ENCODE measurements around the gene MYO1C. TPM values are rescaled to one million over a fixed set of nuclear protein-coding genes. Genes with fewer than 3 reads are reported as not detected.
"Not testable (repeated sequence)": the region's sequence is repeated elsewhere in the genome, so short reads cannot be mapped to it uniquely, and the experiment has no call there.

MYO1C gene
- total RNA-seq, 1 donor from 2014 or later: 9.0 TPM

- DNase-seq (ENCODE audit: low spot score in 2 of 2) (peak in 1 of 2 donors; percentile 77), FAIRE-seq (no peak)
Observed at GRCh38 chr17:1469231-1469852, 23.1 kb downstream of the MYO1C start.

DNA sequence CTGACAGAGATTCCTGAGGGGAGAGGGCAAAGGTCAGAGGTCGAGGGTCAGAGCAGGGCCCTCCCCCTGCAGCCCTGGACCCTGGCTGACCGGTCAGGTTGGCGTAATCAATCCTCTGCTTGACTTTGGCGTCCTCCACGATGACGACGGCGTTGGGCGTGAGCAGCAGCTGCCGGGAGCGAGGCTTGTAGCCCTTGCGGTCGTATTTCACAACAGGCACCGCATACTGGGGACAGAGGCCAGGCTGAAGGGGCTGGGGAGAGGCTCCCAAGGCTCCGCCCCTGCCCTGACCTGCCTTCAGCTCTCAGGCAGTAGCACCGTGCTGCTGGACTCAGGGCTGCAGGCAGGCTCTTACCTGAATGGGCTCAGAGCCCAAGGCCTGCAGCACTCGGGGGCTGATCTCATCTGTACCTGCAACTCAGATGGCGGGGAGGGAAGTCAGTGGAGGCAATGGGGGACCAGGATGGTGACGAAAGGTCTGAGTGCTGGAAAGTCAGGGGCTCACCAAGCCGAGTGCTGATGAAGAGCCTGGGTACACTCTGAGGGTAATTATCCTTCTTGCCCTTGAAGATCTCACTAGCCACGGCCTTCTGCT, 24.5 kb downstream of the MYO1C start:
- DNase-seq (ENCODE audit: low spot score in 2 of 2): no peak
- FAIRE-seq: no peak

GRCh38 chr17:1467258-1467657, 25.2 kb downstream of the MYO1C start:
- FAIRE-seq (no peak), DNase-seq (ENCODE audit: low spot score in 2 of 2) (no peak)

GRCh38 chr17:1464186-1464585, 28.3 kb downstream of the MYO1C start:
- DNase-seq (ENCODE audit: low spot score in 2 of 2) (no peak), FAIRE-seq (no peak)

DNA sequence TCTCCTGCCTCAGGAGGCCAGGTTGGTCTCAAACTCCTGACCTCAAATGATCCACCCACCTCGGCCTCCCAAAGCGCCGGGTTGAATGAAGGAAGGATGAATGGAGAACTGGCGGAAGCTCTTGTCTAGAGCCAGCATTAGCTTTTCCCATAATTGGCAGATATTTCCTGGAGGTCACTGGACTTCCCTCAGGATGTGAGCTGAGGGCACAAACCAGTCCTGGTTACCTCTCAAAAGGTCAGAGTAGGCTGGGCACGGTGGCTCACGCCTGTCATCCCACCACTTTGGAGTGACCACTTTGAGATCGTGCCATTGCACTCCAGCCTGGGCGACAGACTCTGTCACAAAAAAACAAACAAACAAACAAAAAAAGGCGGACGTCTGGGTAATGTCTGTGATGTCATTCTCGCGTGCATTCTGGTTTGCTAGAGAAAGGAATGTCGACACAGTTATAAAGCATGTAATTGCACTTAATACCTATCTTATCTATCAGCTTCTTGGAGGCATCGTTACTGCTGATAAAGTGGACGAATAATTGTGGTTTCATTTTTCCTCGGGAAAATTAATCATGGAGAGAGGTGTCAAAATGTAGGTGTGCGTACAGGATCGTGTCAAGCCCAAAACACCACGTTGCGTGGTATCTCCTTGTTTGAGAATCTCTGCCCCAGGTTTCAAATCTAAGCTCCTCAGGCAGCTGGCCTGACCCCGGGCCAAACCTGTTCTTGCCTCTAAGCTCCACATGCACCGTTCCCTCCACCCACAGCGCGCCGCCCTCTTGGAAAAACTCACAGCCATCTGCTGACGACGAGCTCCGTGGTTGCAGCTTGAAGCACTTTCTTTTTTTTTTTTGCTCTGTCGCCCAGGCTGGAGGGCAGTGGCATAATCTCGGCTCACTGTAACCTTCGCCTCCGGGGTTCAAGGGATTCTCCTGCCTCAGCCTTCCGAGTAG, 30.0 kb downstream of the MYO1C start:
- FAIRE-seq: no peak

DNA sequence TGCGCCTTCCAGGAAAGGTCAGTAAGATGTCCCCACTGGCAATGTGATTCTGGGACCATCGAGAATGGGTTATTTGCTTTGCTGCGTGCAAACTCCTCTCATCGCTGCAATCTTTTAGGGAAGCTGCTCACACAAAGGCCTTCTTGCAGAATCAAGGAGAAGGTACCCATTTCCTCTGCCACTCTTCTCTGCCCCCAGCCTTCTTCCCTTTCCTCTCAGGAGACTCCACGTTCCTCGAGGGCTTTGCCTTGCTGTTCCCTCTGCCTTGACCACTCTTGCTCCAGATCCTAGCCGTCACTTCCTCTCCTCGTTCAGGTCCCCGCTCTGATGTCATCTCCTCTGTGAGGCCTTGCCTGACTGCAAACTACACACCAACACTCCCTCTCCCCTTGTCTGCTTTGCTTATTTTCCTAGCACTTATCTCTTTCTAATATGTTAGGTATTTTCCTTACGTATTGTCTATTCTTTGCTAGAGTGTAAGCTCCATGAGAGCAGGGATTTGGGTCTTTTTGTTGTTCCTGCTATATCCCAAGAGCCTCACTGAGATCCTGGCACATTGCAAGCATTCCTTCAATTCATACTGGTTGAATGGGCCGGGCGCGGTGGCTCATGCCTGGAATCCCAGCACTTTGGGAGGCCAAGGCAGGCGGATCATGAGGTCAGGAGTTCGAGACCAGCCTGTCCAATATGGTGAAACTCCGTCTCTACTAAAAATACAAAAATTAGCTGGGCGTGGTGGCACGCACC, 31.1 kb downstream of the MYO1C start:
- DNase-seq (ENCODE audit: low spot score in 2 of 2) (no peak), FAIRE-seq (no peak)

More for the DNA sequence above, 30.0 kb downstream of the MYO1C start:
- DNase-seq (ENCODE audit: low spot score in 2 of 2): no peak

- no peak for DNase-seq (ENCODE audit: low spot score in 2 of 2)
Observed at GRCh38 chr17:1460233-1460632, 32.3 kb downstream of the MYO1C start.

GRCh38 chr17:1455797-1456599, 36.5 kb downstream of the MYO1C start, which contains the start of gene CRK:
Gene CRK, minus strand, starts transcription at chr17:1456232. Its CDS starts 115 bp downstream, at chr17:1456117.
- DNase-seq (ENCODE audit: low spot score in 2 of 2): peak; percentile 99
- no peak for FAIRE-seq

More at GRCh38 chr17:1460233-1460632, 32.3 kb downstream of the MYO1C start:
- FAIRE-seq: no peak

- DNase-seq (ENCODE audit: low spot score in 2 of 2): peak in 1 of 2 donors; percentile 55
- no peak for FAIRE-seq
Observed at GRCh38 chr17:1455291-1455796, 37.1 kb downstream of the MYO1C start.

- FAIRE-seq: no peak
Observed at GRCh38 chr17:1454541-1454940, 37.9 kb downstream of the MYO1C start.

GRCh38 chr17:1453694-1454093, 38.8 kb downstream of the MYO1C start:
- FAIRE-seq: not testable (repeated sequence)

More at GRCh38 chr17:1454541-1454940, 37.9 kb downstream of the MYO1C start:
- no peak for DNase-seq (ENCODE audit: low spot score in 2 of 2)

GRCh38 chr17:1452836-1453235, 39.6 kb downstream of the MYO1C start:
- no peak for DNase-seq (ENCODE audit: low spot score in 2 of 2)
- FAIRE-seq: no peak

More at GRCh38 chr17:1453694-1454093, 38.8 kb downstream of the MYO1C start:
- not testable (repeated sequence) for DNase-seq (ENCODE audit: low spot score in 2 of 2)

GRCh38 chr17:1450261-1450660, 42.2 kb downstream of the MYO1C start:
- FAIRE-seq; DNase-seq (ENCODE audit: low spot score in 2 of 2): not testable (repeated sequence)

- no peak for FAIRE-seq
- DNase-seq (ENCODE audit: low spot score in 2 of 2): no peak
Observed at GRCh38 chr17:1449412-1449967, 43.0 kb downstream of the MYO1C start.

DNA sequence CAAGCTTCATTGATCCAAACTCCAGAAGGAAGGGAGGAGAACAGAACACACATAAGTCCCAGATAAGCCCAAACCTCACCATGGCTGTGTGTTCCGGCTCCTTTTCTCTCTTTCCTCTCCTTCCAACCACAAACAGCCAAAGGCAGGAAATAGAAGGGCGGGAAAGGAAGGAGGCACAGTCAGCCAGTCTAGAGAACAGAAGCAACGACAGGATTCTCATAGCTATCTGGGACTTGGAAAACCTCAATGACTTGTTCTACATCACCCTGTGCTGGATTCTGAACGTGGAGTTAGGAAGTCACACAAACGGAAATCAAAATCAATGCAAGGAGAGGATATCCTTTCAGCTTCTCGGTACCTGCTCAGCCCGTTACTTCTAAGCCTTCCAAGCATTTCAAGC, 45.4 kb downstream of the MYO1C start:
- FAIRE-seq (no peak), DNase-seq (ENCODE audit: low spot score in 2 of 2) (no peak)

GRCh38 chr17:1446201-1446600, 46.3 kb downstream of the MYO1C start:
- DNase-seq (ENCODE audit: low spot score in 2 of 2): no peak
- FAIRE-seq: no peak

GRCh38 chr17:1445695-1446094, 46.8 kb downstream of the MYO1C start:
- not testable (repeated sequence) for DNase-seq (ENCODE audit: low spot score in 2 of 2)

GRCh38 chr17:1442721-1443120, 49.8 kb downstream of the MYO1C start:
- FAIRE-seq; DNase-seq (ENCODE audit: low spot score in 2 of 2): not testable (repeated sequence)

More at GRCh38 chr17:1445695-1446094, 46.8 kb downstream of the MYO1C start:
- not testable (repeated sequence) for FAIRE-seq

DNA sequence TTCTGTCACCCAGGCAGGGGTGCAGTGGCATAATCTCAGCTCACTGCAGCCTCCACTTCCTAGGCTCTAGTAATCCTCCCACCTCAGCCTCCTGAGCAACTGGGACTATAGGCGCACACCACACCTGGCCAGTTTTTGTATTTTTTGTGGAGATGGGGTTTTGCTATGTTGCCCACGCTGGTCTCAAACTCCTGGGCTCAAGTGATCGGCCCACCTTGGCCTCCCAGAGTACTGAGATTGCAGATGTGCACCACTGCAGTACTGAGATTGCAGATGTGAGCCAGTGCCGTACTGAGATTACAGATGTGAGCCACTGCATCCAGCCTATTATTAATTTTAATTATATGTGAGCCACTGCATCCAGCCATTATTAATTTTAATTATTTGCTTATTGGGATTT, 50.3 kb downstream of the MYO1C start:
- DNase-seq (ENCODE audit: low spot score in 2 of 2) (no peak), FAIRE-seq (no peak)
